ENCODE measurements around the gene PLEKHM2.

DNA sequence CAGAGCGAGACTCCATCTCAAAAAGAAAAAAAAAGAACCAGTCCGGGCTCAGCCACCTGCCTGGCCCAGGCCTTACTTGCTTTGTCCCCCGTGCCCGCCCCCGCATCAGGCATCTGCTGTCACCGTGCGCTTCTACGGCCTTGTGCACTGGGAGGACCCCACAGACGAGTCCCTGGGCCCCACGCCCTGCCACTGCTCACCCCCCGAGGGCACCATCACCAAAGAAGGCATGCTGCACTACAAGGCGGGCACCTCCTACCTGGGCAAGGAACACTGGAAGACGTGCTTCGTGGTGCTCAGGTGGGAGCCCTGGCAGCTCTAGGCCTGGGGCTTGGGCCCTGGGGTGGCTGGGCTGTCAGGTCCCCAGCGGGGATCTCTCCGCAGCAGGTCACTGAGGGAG is 46.3 kb downstream of the PLEKHM2 start:
- TF ChIP-seq, protein P1, sequence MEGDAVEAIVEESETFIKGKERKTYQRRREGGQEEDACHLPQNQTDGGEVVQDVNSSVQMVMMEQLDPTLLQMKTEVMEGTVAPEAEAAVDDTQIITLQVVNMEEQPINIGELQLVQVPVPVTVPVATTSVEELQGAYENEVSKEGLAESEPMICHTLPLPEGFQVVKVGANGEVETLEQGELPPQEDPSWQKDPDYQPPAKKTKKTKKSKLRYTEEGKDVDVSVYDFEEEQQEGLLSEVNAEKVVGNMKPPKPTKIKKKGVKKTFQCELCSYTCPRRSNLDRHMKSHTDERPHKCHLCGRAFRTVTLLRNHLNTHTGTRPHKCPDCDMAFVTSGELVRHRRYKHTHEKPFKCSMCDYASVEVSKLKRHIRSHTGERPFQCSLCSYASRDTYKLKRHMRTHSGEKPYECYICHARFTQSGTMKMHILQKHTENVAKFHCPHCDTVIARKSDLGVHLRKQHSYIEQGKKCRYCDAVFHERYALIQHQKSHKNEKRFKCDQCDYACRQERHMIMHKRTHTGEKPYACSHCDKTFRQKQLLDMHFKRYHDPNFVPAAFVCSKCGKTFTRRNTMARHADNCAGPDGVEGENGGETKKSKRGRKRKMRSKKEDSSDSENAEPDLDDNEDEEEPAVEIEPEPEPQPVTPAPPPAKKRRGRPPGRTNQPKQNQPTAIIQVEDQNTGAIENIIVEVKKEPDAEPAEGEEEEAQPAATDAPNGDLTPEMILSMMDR (conservative IDR thresholded peaks at IDR 0.05 in 1 of 2, IDR thresholded peaks at IDR 0.05 in 1 of 2; ENCODE audit: extremely low read depth in 1 of 2, insufficient read depth in 1 of 2, low read depth in 1 of 2, low read length in 2 of 2), result no peak
- no peak for TF ChIP-seq EZH2 (IDR thresholded peaks at IDR 0.05; ENCODE audit: borderline replicate concordance, low read length)

Data from mammary epithelial cell (primary cell).